ENCODE data around the gene NR3C2. TPM values are rescaled to one million over a fixed set of nuclear protein-coding genes. Genes with fewer than 3 reads are reported as not detected.

The NR3C2 gene
- total RNA-seq, 1 experiment from 2014 or later, result 0.26 TPM

DNA sequence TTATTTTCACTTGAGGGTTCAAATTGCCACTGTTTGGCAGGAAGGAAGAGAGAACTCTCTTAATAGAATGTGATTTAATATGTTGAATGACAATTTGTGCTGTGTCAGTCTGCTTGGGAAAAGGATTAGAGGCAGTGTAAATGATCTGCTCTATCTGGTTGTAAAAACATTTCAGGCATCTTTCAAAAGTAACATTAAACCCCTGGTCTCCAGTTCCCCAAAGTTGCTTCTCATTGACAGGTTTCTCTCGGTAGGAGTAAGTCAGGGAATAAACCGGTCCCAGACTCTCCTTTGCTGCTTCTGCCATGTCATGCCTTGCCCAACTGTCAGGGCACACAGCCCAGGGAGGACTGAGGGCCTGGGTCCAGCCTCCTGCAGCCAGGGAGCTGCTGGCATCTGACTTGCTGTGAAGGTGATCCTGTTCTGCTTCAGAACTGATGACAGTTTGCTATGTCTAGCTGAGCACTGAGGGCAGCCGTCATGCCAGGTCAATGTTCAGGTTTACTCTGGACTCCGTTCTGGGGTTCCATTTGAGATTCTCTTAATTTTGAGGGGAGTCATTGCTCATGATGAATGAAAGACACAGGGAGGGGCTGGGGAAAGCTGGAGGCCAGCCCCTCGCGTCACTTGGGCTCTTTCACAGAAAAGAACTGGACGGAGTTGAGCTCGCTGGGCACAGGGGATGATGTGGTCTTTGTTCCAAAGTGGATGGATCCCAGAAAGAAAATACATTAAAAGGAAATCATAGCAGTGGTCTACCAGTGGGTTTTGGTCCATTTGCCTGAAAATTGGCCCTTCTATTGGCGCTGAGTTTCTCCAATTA is 397.9 kb downstream of the NR3C2 start:
- BruUV-seq (replicated peaks), result no TSS peak

DNA sequence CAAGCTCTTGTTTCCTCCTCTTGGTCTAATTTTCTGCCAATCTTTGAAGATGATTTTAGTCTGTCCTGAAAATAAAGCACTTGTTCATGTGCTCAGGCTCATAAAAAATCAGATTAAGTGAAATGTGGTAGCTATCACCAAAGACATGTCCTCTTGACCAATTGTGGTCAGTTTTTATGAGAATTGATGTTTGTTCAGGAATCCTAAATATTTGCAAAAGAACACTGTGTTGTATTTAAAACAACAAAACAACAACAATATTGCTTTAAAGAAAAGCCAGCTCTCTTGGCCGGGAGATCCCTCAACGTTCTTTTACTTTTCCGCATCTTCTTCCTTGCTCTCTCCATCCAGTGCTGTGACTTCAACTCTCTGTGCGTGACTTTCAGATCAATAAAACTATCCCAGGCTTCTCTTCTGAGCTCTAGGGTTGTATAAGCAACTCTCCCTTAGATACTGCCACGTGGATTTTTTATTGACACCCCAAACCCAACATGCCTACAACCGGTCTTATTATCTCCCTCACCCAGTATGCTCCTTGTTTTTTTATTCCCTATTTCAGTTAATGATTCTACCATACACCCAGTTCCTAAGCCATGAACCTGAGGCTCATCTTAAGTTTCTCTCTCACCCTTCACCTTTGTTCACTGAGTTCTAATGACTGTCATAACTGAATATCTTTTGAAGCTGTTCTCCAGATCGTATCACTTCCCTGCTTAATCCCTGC is 400.4 kb downstream of the NR3C2 start:
- no TSS peak for BruUV-seq (replicated peaks)
- CTCF ChIA-PET, result no interaction called here
- Histone ChIP-seq H3K36me3 (ENCODE audit: control insufficient read depth, insufficient read depth, low read length) (no peaks in the 10 kb centered on the region), H3K4me1 (ENCODE audit: control insufficient read depth, insufficient read depth, low read length) (no peaks in the 10 kb centered on the region), H3K4me3 (ENCODE audit: low read depth in 2 of 2, low read length in 2 of 2) (no peak overlapping the region), H3K9me3 (ENCODE audit: control insufficient read depth, insufficient read depth, low read depth, low read length) (no peaks in the 10 kb centered on the region), H3K27ac (ENCODE audit: low read length) (no peak overlapping the region), H3K27me3 (ENCODE audit: control insufficient read depth, insufficient read depth, low read length) (no peaks in the 10 kb centered on the region)
- DNase-seq (ENCODE audit: low read depth, low spot score), result no peak
- POLR2A ChIA-PET, result no interaction called here
- in situ Hi-C loops (cut with HindIII; ENCODE audit: low pct_unique_long_range_greater_than_20kb, low sequenced_read_pairs) (no loop called here), intact Hi-C loops (cut with micrococcal nuclease; ENCODE audit: unreplicated experiment) (no loop called here)
- TF ChIP-seq TCF7L2 (IDR thresholded peaks at IDR 0.05; ENCODE audit: low read depth, low read length), result no peak
- ATAC-seq, result no peak

More for the DNA sequence above, 397.9 kb downstream of the NR3C2 start:
- H3K27me3 ChIP-seq (ENCODE audit: control insufficient read depth, insufficient read depth, low read length), result no peaks in the 10 kb centered on the region
- in situ Hi-C loops (cut with HindIII; ENCODE audit: low pct_unique_long_range_greater_than_20kb, low sequenced_read_pairs), result no loop called here
- intact Hi-C loops (cut with micrococcal nuclease; ENCODE audit: unreplicated experiment), result no loop called here
- H3K27ac ChIP-seq (ENCODE audit: low read length), result no peak overlapping the region
- no peak for DNase-seq (ENCODE audit: low read depth, low spot score)
- H3K36me3 ChIP-seq (ENCODE audit: control insufficient read depth, insufficient read depth, low read length), result no peaks in the 10 kb centered on the region
- no peak for ATAC-seq
- H3K9me3 ChIP-seq (ENCODE audit: control insufficient read depth, insufficient read depth, low read depth, low read length), result no peaks in the 10 kb centered on the region
- TF ChIP-seq, protein P1, sequence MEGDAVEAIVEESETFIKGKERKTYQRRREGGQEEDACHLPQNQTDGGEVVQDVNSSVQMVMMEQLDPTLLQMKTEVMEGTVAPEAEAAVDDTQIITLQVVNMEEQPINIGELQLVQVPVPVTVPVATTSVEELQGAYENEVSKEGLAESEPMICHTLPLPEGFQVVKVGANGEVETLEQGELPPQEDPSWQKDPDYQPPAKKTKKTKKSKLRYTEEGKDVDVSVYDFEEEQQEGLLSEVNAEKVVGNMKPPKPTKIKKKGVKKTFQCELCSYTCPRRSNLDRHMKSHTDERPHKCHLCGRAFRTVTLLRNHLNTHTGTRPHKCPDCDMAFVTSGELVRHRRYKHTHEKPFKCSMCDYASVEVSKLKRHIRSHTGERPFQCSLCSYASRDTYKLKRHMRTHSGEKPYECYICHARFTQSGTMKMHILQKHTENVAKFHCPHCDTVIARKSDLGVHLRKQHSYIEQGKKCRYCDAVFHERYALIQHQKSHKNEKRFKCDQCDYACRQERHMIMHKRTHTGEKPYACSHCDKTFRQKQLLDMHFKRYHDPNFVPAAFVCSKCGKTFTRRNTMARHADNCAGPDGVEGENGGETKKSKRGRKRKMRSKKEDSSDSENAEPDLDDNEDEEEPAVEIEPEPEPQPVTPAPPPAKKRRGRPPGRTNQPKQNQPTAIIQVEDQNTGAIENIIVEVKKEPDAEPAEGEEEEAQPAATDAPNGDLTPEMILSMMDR (IDR thresholded peaks at IDR 0.05), result no peak
- TF ChIP-seq SIN3A (IDR thresholded peaks at IDR 0.05; ENCODE audit: borderline replicate concordance, insufficient read depth, low read depth, low read length) (no peak), TCF7L2 (IDR thresholded peaks at IDR 0.05; ENCODE audit: low read depth, low read length) (no peak), POLR2AphosphoS5 (IDR thresholded peaks at IDR 0.05; ENCODE audit: low read depth, low read length) (no peak)
- TF ChIP-seq, protein P2, sequence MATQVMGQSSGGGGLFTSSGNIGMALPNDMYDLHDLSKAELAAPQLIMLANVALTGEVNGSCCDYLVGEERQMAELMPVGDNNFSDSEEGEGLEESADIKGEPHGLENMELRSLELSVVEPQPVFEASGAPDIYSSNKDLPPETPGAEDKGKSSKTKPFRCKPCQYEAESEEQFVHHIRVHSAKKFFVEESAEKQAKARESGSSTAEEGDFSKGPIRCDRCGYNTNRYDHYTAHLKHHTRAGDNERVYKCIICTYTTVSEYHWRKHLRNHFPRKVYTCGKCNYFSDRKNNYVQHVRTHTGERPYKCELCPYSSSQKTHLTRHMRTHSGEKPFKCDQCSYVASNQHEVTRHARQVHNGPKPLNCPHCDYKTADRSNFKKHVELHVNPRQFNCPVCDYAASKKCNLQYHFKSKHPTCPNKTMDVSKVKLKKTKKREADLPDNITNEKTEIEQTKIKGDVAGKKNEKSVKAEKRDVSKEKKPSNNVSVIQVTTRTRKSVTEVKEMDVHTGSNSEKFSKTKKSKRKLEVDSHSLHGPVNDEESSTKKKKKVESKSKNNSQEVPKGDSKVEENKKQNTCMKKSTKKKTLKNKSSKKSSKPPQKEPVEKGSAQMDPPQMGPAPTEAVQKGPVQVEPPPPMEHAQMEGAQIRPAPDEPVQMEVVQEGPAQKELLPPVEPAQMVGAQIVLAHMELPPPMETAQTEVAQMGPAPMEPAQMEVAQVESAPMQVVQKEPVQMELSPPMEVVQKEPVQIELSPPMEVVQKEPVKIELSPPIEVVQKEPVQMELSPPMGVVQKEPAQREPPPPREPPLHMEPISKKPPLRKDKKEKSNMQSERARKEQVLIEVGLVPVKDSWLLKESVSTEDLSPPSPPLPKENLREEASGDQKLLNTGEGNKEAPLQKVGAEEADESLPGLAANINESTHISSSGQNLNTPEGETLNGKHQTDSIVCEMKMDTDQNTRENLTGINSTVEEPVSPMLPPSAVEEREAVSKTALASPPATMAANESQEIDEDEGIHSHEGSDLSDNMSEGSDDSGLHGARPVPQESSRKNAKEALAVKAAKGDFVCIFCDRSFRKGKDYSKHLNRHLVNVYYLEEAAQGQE (IDR thresholded peaks at IDR 0.05; ENCODE audit: insufficient read depth in 1 of 2, low read depth in 2 of 2, low read length in 1 of 2), result no peak
- CTCF ChIA-PET, result interaction anchor here (0.6 kb wide), 1 partner anchor 193 kb away, joined by 5 read pairs; no protein-coding TSS in a partner anchor
- POLR2A ChIA-PET, result no interaction called here
- H3K4me3 ChIP-seq (ENCODE audit: low read depth in 2 of 2, low read length in 2 of 2), result no peak overlapping the region
- no peaks in the 10 kb centered on the region for H3K4me1 ChIP-seq (ENCODE audit: control insufficient read depth, insufficient read depth, low read length)

DNA sequence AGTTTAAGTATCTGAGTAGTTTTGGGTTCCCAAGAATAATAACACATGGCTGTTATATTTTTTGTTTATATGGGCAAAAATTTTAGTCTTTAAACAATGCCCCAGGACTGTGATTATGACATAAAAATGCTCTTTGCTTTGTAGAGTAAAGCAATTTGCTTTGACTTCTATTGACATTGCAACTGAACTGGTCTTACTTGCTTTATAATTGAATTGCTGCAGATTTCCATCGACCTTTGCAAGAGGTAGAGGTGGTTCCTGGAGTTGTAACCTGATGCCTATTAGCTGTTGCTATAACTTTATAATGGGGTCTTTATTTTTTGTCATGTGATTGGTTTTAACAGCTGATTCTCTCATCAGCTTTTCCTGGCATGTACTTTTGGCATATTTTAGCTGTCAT is 407.4 kb downstream of the NR3C2 start:
- H3K4me1 ChIP-seq (ENCODE audit: control insufficient read depth, insufficient read depth, low read length), result no peaks in the 10 kb centered on the region
- in situ Hi-C loops (cut with HindIII; ENCODE audit: low pct_unique_long_range_greater_than_20kb, low sequenced_read_pairs) (no loop called here), intact Hi-C loops (cut with micrococcal nuclease; ENCODE audit: unreplicated experiment) (no loop called here)
- H3K27me3 ChIP-seq (ENCODE audit: control insufficient read depth, insufficient read depth, low read length), result no peaks in the 10 kb centered on the region
- H3K4me3 ChIP-seq (ENCODE audit: low read depth in 2 of 2, low read length in 2 of 2), result no peak overlapping the region
- no TSS peak for BruUV-seq (replicated peaks)
- H3K9me3 ChIP-seq (ENCODE audit: control insufficient read depth, insufficient read depth, low read depth, low read length), result no peaks in the 10 kb centered on the region
- CTCF ChIA-PET, result no interaction called here
- DNase-seq (ENCODE audit: low read depth, low spot score), result no peak
- no peaks in the 10 kb centered on the region for H3K36me3 ChIP-seq (ENCODE audit: control insufficient read depth, insufficient read depth, low read length)
- ATAC-seq, result no peak
- H3K27ac ChIP-seq (ENCODE audit: low read length), result no peak overlapping the region
- POLR2A ChIA-PET, result no interaction called here
- TF ChIP-seq TCF7L2 (IDR thresholded peaks at IDR 0.05; ENCODE audit: low read depth, low read length) (no peak), POLR2AphosphoS5 (IDR thresholded peaks at IDR 0.05; ENCODE audit: low read depth, low read length) (no peak), SIN3A (IDR thresholded peaks at IDR 0.05; ENCODE audit: borderline replicate concordance, insufficient read depth, low read depth, low read length) (no peak)
- TF ChIP-seq, protein P2 (IDR thresholded peaks at IDR 0.05; ENCODE audit: insufficient read depth in 1 of 2, low read depth in 2 of 2, low read length in 1 of 2), result no peak
- TF ChIP-seq, protein P1 (IDR thresholded peaks at IDR 0.05), result no peak

Data from Panc1 (cell line).